SK-N-MC (cell line): ENCODE measurements around the gene MARVELD1.

Source experiments
- EZH2 ChIP-seq: fragments of 200-600 bp; sonication (generic); IDR thresholded peaks from one replicate; pipeline ENCODE4 v1.6.1; 2017; ENCODE audit warnings: antibody characterized with exemption
- POLR2AphosphoS5 ChIP-seq: IDR thresholded peaks from 2 replicates; pipeline ENCODE4 v1.6.1; 2012; ENCODE audit warnings: mild to moderate bottlenecking, low read depth, low read length, borderline replicate concordance

DNA sequence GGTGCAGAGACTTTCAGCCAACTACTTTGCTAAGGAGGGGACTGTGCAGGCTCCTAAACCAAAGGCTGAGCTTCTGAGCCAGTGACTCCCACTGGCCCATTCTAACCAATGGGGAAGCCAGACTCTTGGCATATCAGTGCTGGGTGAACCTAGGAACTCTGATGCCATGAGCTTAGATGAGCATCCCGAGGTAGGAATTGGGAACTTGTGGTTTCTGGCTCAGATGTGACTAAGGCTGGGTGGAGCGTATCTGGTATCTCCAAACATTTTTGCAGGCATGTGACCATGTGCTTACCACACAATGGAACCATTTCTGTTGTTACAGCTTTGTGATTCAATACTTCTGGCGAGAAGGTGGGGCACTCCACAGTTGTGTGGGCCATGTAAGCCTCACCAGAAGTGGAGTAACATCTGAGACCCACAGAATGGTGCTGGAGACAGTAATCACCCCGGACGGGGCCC lies 23.9 kb upstream of the MARVELD1 start:
- TF ChIP-seq POLR2AphosphoS5, result no peak
- no peak for TF ChIP-seq EZH2
